ENCODE measurements around the gene TMTC2.
A peak's percentile ranks its signal among the peaks of the same experiment; 100 is the strongest.

Gene TMTC2

GRCh38 chr12:82686168-82687020, at the start of gene TMTC2:
Gene TMTC2 (plus strand): TSS chr12:82686906.
- peak within 1 kb of the TSS; percentile 86 for H3K4me3 ChIP-seq (ENCODE audit: low read depth, low read length)
- peaks cover 13% of the 10 kb centered on the region for H3K27me3 ChIP-seq (ENCODE audit: control insufficient read depth, insufficient read depth, low read length)
- H3K36me3 ChIP-seq (ENCODE audit: control insufficient read depth, insufficient read depth, low read length): no peaks in the 10 kb centered on the region
- H3K9ac ChIP-seq (ENCODE audit: low read depth, low read length): peak within 1 kb of the TSS; percentile 60
- peaks cover 4% of the 10 kb centered on the region for H3K4me1 ChIP-seq (ENCODE audit: control insufficient read depth, insufficient read depth, low read length)
- H3K9me3 ChIP-seq (ENCODE audit: control insufficient read depth, insufficient read depth, low read length): no peaks in the 10 kb centered on the region

GRCh38 chr12:82638324-82638723, 48.4 kb upstream of the TMTC2 start:
- Histone ChIP-seq H3K4me3 (ENCODE audit: low read depth, low read length) (no peak overlapping the region), H3K4me1 (ENCODE audit: control insufficient read depth, insufficient read depth, low read length) (no peaks in the 10 kb centered on the region), H3K27me3 (ENCODE audit: control insufficient read depth, insufficient read depth, low read length) (no peaks in the 10 kb centered on the region), H3K36me3 (ENCODE audit: control insufficient read depth, insufficient read depth, low read length) (no peaks in the 10 kb centered on the region), H3K9ac (ENCODE audit: low read depth, low read length) (no peak overlapping the region), H3K9me3 (ENCODE audit: control insufficient read depth, insufficient read depth, low read length) (no peaks in the 10 kb centered on the region)

- Histone ChIP-seq H3K9ac (ENCODE audit: low read depth, low read length) (no peak overlapping the region), H3K4me1 (ENCODE audit: control insufficient read depth, insufficient read depth, low read length) (no peaks in the 10 kb centered on the region), H3K36me3 (ENCODE audit: control insufficient read depth, insufficient read depth, low read length) (no peaks in the 10 kb centered on the region), H3K9me3 (ENCODE audit: control insufficient read depth, insufficient read depth, low read length) (no peaks in the 10 kb centered on the region), H3K4me3 (ENCODE audit: low read depth, low read length) (no peak overlapping the region), H3K27me3 (ENCODE audit: control insufficient read depth, insufficient read depth, low read length) (no peaks in the 10 kb centered on the region)
Observed at GRCh38 chr12:82644896-82645295, 41.8 kb upstream of the TMTC2 start.

- Histone ChIP-seq H3K27me3 (ENCODE audit: control insufficient read depth, insufficient read depth, low read length) (no peaks in the 10 kb centered on the region), H3K36me3 (ENCODE audit: control insufficient read depth, insufficient read depth, low read length) (no peaks in the 10 kb centered on the region), H3K4me1 (ENCODE audit: control insufficient read depth, insufficient read depth, low read length) (peaks cover 2% of the 10 kb centered on the region), H3K9me3 (ENCODE audit: control insufficient read depth, insufficient read depth, low read length) (no peaks in the 10 kb centered on the region), H3K9ac (ENCODE audit: low read depth, low read length) (no peak overlapping the region), H3K4me3 (ENCODE audit: low read depth, low read length) (no peak overlapping the region)
Observed at GRCh38 chr12:82645414-82645813, 41.3 kb upstream of the TMTC2 start.

- Histone ChIP-seq H3K9ac (ENCODE audit: low read depth, low read length) (no peak overlapping the region), H3K9me3 (ENCODE audit: control insufficient read depth, insufficient read depth, low read length) (no peaks in the 10 kb centered on the region), H3K4me3 (ENCODE audit: low read depth, low read length) (no peak overlapping the region), H3K4me1 (ENCODE audit: control insufficient read depth, insufficient read depth, low read length) (peaks cover 8% of the 10 kb centered on the region), H3K36me3 (ENCODE audit: control insufficient read depth, insufficient read depth, low read length) (no peaks in the 10 kb centered on the region), H3K27me3 (ENCODE audit: control insufficient read depth, insufficient read depth, low read length) (no peaks in the 10 kb centered on the region)
Observed at GRCh38 chr12:82647853-82648252, 38.9 kb upstream of the TMTC2 start.

- Histone ChIP-seq H3K4me3 (ENCODE audit: low read depth, low read length) (no peak overlapping the region), H3K9ac (ENCODE audit: low read depth, low read length) (no peak overlapping the region), H3K4me1 (ENCODE audit: control insufficient read depth, insufficient read depth, low read length) (peaks cover 8% of the 10 kb centered on the region), H3K36me3 (ENCODE audit: control insufficient read depth, insufficient read depth, low read length) (no peaks in the 10 kb centered on the region), H3K9me3 (ENCODE audit: control insufficient read depth, insufficient read depth, low read length) (no peaks in the 10 kb centered on the region), H3K27me3 (ENCODE audit: control insufficient read depth, insufficient read depth, low read length) (no peaks in the 10 kb centered on the region)
Observed at GRCh38 chr12:82648259-82648909, 38.3 kb upstream of the TMTC2 start.

GRCh38 chr12:82650627-82651337, 35.9 kb upstream of the TMTC2 start:
- Histone ChIP-seq H3K4me1 (ENCODE audit: control insufficient read depth, insufficient read depth, low read length) (peaks cover 8% of the 10 kb centered on the region), H3K4me3 (ENCODE audit: low read depth, low read length) (no peak overlapping the region), H3K36me3 (ENCODE audit: control insufficient read depth, insufficient read depth, low read length) (no peaks in the 10 kb centered on the region), H3K9ac (ENCODE audit: low read depth, low read length) (no peak overlapping the region), H3K9me3 (ENCODE audit: control insufficient read depth, insufficient read depth, low read length) (no peaks in the 10 kb centered on the region), H3K27me3 (ENCODE audit: control insufficient read depth, insufficient read depth, low read length) (no peaks in the 10 kb centered on the region)

- Histone ChIP-seq H3K4me3 (ENCODE audit: low read depth, low read length) (no peak overlapping the region), H3K9me3 (ENCODE audit: control insufficient read depth, insufficient read depth, low read length) (no peaks in the 10 kb centered on the region), H3K27me3 (ENCODE audit: control insufficient read depth, insufficient read depth, low read length) (no peaks in the 10 kb centered on the region), H3K9ac (ENCODE audit: low read depth, low read length) (no peak overlapping the region), H3K36me3 (ENCODE audit: control insufficient read depth, insufficient read depth, low read length) (no peaks in the 10 kb centered on the region), H3K4me1 (ENCODE audit: control insufficient read depth, insufficient read depth, low read length) (peaks cover 8% of the 10 kb centered on the region)
Observed at GRCh38 chr12:82651489-82651888, 35.2 kb upstream of the TMTC2 start.

- Histone ChIP-seq H3K4me1 (ENCODE audit: control insufficient read depth, insufficient read depth, low read length) (peaks cover 8% of the 10 kb centered on the region), H3K4me3 (ENCODE audit: low read depth, low read length) (no peak overlapping the region), H3K9me3 (ENCODE audit: control insufficient read depth, insufficient read depth, low read length) (no peaks in the 10 kb centered on the region), H3K36me3 (ENCODE audit: control insufficient read depth, insufficient read depth, low read length) (no peaks in the 10 kb centered on the region), H3K27me3 (ENCODE audit: control insufficient read depth, insufficient read depth, low read length) (no peaks in the 10 kb centered on the region), H3K9ac (ENCODE audit: low read depth, low read length) (no peak overlapping the region)
Observed at GRCh38 chr12:82652071-82652470, 34.6 kb upstream of the TMTC2 start.

- Histone ChIP-seq H3K9ac (ENCODE audit: low read depth, low read length) (no peak overlapping the region), H3K9me3 (ENCODE audit: control insufficient read depth, insufficient read depth, low read length) (no peaks in the 10 kb centered on the region), H3K4me1 (ENCODE audit: control insufficient read depth, insufficient read depth, low read length) (peaks cover 3% of the 10 kb centered on the region), H3K36me3 (ENCODE audit: control insufficient read depth, insufficient read depth, low read length) (no peaks in the 10 kb centered on the region), H3K4me3 (ENCODE audit: low read depth, low read length) (no peak overlapping the region), H3K27me3 (ENCODE audit: control insufficient read depth, insufficient read depth, low read length) (no peaks in the 10 kb centered on the region)
Observed at GRCh38 chr12:82655751-82656150, 31.0 kb upstream of the TMTC2 start.

GRCh38 chr12:82659343-82660207, 27.1 kb upstream of the TMTC2 start:
- Histone ChIP-seq H3K9ac (ENCODE audit: low read depth, low read length) (no peak overlapping the region), H3K9me3 (ENCODE audit: control insufficient read depth, insufficient read depth, low read length) (no peaks in the 10 kb centered on the region), H3K36me3 (ENCODE audit: control insufficient read depth, insufficient read depth, low read length) (no peaks in the 10 kb centered on the region), H3K27me3 (ENCODE audit: control insufficient read depth, insufficient read depth, low read length) (no peaks in the 10 kb centered on the region), H3K4me3 (ENCODE audit: low read depth, low read length) (no peak overlapping the region), H3K4me1 (ENCODE audit: control insufficient read depth, insufficient read depth, low read length) (no peaks in the 10 kb centered on the region)

All from iPS-15b (cell line).